ENCODE measurements around the gene MYO15B. TPM values are rescaled to one million over a fixed set of nuclear protein-coding genes. Genes with fewer than 3 reads are reported as not detected.

Gene MYO15B
- total RNA-seq, 2 experiments from 2014 or later: 8.9 to 19.2 TPM

GRCh38 chr17:75574404-75575036 lies 13.1 kb upstream of the MYO15B start:
- no TSS peak for BruUV-seq (replicated peaks)
- no peaks in the 10 kb centered on the region for H3K9me2 ChIP-seq (ENCODE audit: insufficient read depth, low read length)

DNA sequence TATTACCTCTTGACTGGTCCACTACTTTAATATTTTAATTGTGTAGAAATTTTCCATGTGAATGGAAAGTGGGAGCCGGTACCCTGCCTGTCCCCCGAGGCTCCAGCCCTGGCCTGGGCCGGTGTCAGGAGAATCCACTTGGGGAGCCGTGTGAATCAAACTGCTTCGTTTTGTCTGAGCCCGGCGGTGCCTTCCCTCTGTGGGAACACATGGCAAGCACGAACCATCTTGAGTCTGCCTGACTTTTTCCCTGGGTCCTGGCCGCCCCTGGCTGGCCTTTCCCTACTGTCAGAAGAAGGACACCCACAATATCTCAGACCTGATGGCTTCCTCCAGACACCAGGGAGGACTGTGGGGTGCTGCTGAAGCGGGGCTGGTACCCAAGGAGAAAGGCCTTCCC lies 12.4 kb upstream of the MYO15B start:
- Histone ChIP-seq H2AFZ (ENCODE audit: low read length) (no peak overlapping the region), H3K27ac (ENCODE audit: low read depth, low read length, poor library complexity, severe bottlenecking) (no peak overlapping the region), H3K4me2 (ENCODE audit: low read length) (no peak overlapping the region), H3K4me3 (ENCODE audit: low read depth, low read length, poor library complexity, severe bottlenecking) (no peak overlapping the region), H3K36me3 (ENCODE audit: insufficient read depth, low read length) (no peaks in the 10 kb centered on the region), H3K79me2 (ENCODE audit: insufficient read depth, low read depth, low read length) (no peaks in the 10 kb centered on the region), H3K9me3 (ENCODE audit: low read length) (0 out of 2 replicates have a peak, but pooled peaks cover 3% of the 10 kb centered on the region), H3K9me2 (ENCODE audit: insufficient read depth, low read length) (no peaks in the 10 kb centered on the region), H3K4me1 (ENCODE audit: insufficient read depth, low read length, poor library complexity, severe bottlenecking) (peaks cover 16% of the 10 kb centered on the region), H4K20me1 (ENCODE audit: insufficient read depth, low read length) (no peaks in the 10 kb centered on the region)
- BruUV-seq (replicated peaks): no TSS peak
- CTCF ChIA-PET (ENCODE audit: unreplicated experiment): no interaction called here
- TF ChIP-seq, protein P1, sequence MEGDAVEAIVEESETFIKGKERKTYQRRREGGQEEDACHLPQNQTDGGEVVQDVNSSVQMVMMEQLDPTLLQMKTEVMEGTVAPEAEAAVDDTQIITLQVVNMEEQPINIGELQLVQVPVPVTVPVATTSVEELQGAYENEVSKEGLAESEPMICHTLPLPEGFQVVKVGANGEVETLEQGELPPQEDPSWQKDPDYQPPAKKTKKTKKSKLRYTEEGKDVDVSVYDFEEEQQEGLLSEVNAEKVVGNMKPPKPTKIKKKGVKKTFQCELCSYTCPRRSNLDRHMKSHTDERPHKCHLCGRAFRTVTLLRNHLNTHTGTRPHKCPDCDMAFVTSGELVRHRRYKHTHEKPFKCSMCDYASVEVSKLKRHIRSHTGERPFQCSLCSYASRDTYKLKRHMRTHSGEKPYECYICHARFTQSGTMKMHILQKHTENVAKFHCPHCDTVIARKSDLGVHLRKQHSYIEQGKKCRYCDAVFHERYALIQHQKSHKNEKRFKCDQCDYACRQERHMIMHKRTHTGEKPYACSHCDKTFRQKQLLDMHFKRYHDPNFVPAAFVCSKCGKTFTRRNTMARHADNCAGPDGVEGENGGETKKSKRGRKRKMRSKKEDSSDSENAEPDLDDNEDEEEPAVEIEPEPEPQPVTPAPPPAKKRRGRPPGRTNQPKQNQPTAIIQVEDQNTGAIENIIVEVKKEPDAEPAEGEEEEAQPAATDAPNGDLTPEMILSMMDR (conservative IDR thresholded peaks at IDR 0.05; ENCODE audit: low read length): no peak
- no peak for TF ChIP-seq EZH2phosphoT487 (IDR thresholded peaks at IDR 0.05; ENCODE audit: borderline replicate concordance, low read depth, low read length)
- POLR2A ChIA-PET: no interaction called here
- no peak for DNase-seq (ENCODE audit: low spot score)
- intact Hi-C loops (cut with micrococcal nuclease; ENCODE audit: unreplicated experiment): no loop called here

More at GRCh38 chr17:75574404-75575036, 13.1 kb upstream of the MYO15B start:
- Histone ChIP-seq H3K27ac (ENCODE audit: low read depth, low read length, poor library complexity, severe bottlenecking) (no peak overlapping the region), H3K4me1 (ENCODE audit: insufficient read depth, low read length, poor library complexity, severe bottlenecking) (peaks cover 16% of the 10 kb centered on the region), H3K36me3 (ENCODE audit: insufficient read depth, low read length) (no peaks in the 10 kb centered on the region), H3K4me2 (ENCODE audit: low read length) (no peak overlapping the region), H2AFZ (ENCODE audit: low read length) (no peak overlapping the region), H3K79me2 (ENCODE audit: insufficient read depth, low read depth, low read length) (no peaks in the 10 kb centered on the region), H3K9me3 (ENCODE audit: low read length) (no peaks in the 10 kb centered on the region), H3K4me3 (ENCODE audit: low read depth, low read length, poor library complexity, severe bottlenecking) (no peak overlapping the region), H4K20me1 (ENCODE audit: insufficient read depth, low read length) (no peaks in the 10 kb centered on the region)
- ChIA-PET CTCF (ENCODE audit: unreplicated experiment) (no interaction called here), POLR2A (no interaction called here)
- DNase-seq (ENCODE audit: low spot score): no peak
- intact Hi-C loops (cut with micrococcal nuclease; ENCODE audit: unreplicated experiment): no loop called here
- TF ChIP-seq, protein P1 (conservative IDR thresholded peaks at IDR 0.05; ENCODE audit: low read length): no peak
- TF ChIP-seq EZH2phosphoT487 (IDR thresholded peaks at IDR 0.05; ENCODE audit: borderline replicate concordance, low read depth, low read length): no peak

DNA sequence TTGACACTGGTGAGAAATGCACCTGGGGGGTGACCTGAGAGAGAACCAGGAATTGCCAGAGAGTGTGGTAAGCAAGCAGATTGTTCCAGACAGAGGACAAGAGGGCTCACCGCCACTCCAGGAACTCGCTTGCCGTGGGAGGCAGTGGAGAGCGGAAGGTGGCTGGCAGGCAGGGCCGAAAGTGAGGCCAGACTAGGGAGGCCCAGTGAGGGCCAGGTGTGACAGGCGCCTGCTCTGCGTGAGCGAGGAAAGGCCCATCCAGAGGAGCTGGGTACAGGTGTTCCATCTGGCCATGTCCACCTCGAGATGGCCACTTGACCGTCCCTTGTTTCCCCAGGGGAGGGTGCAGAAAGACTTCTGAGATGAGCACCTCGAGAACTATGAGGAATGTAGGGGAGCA lies 11.9 kb upstream of the MYO15B start:
- POLR2A ChIA-PET: no interaction called here
- CTCF ChIA-PET (ENCODE audit: unreplicated experiment): no interaction called here
- intact Hi-C loops (cut with micrococcal nuclease; ENCODE audit: unreplicated experiment): no loop called here
- 0 out of 2 replicates have a peak, but pooled peaks cover 6% of the 10 kb centered on the region for H3K9me3 ChIP-seq (ENCODE audit: low read length)
- no peaks in the 10 kb centered on the region for H3K9me2 ChIP-seq (ENCODE audit: insufficient read depth, low read length)
- DNase-seq (ENCODE audit: low spot score): no peak
- no peaks in the 10 kb centered on the region for H3K79me2 ChIP-seq (ENCODE audit: insufficient read depth, low read depth, low read length)
- no peak for TF ChIP-seq EZH2phosphoT487 (IDR thresholded peaks at IDR 0.05; ENCODE audit: borderline replicate concordance, low read depth, low read length)
- TF ChIP-seq, protein P1 (conservative IDR thresholded peaks at IDR 0.05; ENCODE audit: low read length): no peak
- H4K20me1 ChIP-seq (ENCODE audit: insufficient read depth, low read length): no peaks in the 10 kb centered on the region
- no peak overlapping the region for H3K27ac ChIP-seq (ENCODE audit: low read depth, low read length, poor library complexity, severe bottlenecking)
- no peaks in the 10 kb centered on the region for H3K36me3 ChIP-seq (ENCODE audit: insufficient read depth, low read length)
- peaks cover 12% of the 10 kb centered on the region for H3K4me1 ChIP-seq (ENCODE audit: insufficient read depth, low read length, poor library complexity, severe bottlenecking)
- H3K4me2 ChIP-seq (ENCODE audit: low read length): no peak overlapping the region
- BruUV-seq (replicated peaks): no TSS peak
- H2AFZ ChIP-seq (ENCODE audit: low read length): no peak overlapping the region
- H3K4me3 ChIP-seq (ENCODE audit: low read depth, low read length, poor library complexity, severe bottlenecking): no peak overlapping the region

Data from OCI-LY7 (cell line).